GM21367 (cell line): ENCODE results near the gene TMEM63A.

ENCODE experiments used
- ATAC-seq: cut with Tn5 transposase; IDR thresholded peaks from one replicate; pipeline ENCODE4 v1.9.1; 2021; ENCODE audit not compliant: unreplicated experiment

TMEM63A gene

DNA sequence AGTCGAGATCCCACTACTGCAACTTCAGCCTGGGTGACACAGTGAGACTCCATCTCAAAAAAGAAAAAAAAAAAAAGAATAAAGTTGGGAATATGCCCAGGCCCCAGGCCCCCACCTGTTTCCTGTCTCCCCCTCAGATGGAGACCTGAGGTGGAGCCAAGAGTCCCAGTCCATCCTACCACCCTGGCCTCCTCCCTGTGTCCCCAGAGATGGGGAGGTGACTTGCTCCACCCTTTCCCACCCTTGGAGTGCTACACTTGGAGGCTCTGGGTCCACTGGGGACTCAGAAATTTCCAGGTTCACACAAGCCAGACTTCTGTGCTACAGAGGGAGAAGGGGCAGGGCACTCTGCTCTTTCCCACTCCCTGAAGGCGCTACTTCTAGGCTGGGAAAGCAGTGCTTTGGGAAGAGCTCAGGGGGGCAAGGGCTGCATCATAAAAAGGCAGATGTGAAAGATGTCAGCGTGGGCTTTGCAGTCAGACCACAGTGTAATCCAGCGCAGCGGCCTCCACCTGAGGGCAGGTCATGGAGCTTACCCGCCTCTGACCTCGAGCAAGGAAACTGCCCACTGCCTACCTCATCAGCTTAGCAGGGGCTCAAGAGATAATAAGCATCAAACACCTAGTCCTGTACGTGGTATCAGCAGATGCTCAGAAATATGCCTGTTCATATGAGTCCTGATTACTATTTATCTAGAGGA lies 13.4 kb downstream of the TMEM63A start:
- ATAC-seq, result no peak

DNA sequence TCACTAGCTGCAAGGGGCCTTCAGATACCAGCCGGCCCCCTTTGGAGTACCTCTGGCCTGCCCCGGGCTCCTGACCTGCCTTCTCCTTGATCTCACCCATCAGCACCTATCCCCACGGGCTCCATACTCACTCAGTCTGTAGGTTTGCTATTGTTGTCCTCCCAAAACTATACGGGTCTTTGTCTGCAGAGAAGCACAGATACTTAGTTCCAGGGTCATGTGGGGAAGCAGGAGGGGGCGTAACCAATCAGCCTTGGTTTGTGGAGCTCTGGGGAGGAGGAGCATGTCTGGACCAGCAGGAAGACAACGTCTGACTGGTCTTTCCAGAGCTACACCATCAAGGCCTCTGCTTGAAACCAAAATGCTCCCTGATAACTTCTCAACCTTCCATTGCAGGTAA lies 15.2 kb downstream of the TMEM63A start:
- ATAC-seq, result no peak

DNA sequence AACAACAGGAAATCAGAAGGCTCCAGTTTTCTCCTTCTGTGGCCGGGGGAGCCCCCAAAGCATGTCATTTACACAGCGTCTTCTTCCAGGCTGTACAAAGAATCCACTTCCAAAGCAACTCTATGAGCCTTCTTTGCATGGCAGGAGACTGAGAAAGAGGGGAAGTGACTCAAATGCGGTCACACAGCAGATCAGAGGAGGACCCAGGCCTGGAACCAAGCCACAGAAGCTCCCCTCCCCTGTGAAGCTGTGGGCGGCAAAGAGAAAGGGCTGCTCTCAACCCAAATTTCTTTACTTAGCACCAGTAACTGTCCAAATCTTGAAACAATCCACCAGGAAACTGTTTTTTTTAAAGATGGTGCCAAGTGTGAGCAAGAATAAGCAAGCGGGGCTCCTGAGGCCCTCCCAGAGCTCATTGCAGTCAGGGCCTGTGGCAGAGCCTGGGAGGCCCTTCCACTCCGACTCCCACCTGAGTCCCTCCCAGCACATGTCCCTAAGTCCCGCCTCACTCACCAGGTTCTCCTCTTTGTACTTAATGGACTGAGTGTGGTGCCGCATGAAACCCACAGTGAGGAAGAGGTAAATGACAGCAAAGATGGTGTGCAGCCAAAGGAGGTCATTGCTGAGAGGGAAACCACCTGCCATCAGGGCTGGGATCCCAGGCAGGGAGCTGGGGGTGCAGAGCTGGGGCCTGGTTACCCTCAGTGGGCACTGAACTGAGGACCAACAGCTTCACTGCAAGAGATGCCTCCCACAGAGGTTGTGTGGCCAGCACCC lies 15.9 kb downstream of the TMEM63A start:
- ATAC-seq, result peak; percentile 49

DNA sequence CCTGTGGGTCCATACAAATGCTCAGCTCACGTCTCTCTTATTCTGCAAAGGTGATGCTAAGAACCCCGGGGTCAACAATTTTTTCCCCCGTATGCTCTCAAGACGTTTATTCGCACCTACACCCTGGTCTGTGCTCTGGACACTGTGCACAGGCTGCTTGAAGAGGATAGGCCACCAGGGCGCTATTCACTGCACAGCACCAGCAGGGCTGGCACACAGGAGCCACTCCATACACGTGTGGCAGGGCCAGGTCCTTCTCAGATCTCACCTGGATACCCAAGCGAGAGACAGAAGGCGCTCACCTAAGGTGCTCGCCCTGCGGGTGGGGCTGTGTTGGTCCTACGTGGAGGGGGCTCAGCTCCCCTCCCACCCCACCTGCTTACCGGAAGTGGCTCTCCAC lies 16.7 kb downstream of the TMEM63A start:
- ATAC-seq, result no peak

DNA sequence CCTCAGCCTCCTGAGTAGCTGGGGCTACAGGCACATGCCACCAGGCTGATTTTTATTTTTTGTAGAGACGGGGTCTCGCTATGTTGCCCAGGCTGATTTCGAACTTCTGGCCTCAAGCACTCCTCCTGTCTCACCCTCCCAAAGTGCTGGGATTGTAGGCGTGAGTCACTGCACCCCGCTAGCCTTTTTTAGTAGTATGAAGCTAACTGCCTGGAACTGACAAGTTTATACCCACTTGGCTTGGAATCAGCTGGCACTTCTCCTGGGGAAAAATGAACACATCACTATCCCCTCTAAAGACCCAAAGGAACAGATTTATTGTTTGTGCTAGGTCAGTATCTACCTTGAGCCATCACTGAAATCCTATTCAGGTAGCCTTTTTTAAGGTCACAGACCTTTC lies 19.0 kb downstream of the TMEM63A start:
- ATAC-seq, result no peak

DNA sequence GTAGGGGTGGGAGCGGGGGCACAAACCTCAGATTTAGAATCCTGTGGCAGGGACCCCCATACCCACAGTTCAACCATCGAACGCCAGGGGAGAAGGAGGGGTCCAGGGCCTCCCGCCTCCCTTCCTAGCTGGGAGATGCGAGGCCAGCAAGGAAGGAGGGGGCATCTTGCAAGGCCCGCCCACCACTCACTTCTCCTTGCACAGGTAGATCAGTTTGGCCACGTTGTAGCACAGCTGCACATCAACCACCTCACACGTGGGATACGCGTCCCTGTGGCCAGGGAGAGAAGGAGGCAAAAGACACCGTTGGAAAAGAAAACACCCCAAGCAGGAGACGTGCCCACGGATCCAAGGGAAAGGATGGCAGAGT lies 19.6 kb downstream of the TMEM63A start:
- ATAC-seq, result no peak

DNA sequence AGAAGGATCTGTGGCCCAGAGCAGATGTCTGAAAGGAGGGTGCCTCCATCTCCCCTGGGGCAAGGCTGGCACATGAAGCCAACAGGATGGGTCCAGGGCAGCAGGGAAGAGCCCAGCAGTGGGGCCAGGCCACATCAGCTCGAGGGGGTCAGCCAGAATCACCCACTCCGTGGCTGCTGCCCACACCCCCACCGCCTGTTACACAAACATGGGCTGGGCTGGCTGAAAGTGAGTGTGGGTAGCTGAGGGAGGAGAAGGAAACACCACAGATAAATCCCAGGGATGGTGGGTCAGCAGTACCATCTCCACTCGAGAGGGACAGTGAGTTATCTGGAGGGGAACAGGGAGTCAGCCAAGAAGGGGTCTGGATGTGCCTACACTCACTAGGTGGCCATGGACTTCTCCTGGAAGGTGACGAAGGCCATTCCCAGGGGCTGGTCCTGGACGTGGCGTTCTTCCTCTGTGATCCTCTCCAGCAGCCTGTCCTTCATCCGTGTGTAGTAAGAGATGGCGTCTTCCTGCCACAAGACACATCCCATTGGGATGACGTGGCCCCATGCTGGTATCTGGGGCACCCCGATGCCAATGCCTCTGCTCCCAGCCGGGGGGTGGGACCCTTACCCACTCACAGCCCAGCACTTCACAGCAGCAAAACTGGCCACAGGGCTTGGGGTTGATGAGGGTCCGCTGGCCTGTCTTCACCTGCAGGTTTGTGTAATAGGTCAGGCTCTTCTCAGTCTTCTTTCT lies 20.2 kb downstream of the TMEM63A start:
- ATAC-seq, result no peak

DNA sequence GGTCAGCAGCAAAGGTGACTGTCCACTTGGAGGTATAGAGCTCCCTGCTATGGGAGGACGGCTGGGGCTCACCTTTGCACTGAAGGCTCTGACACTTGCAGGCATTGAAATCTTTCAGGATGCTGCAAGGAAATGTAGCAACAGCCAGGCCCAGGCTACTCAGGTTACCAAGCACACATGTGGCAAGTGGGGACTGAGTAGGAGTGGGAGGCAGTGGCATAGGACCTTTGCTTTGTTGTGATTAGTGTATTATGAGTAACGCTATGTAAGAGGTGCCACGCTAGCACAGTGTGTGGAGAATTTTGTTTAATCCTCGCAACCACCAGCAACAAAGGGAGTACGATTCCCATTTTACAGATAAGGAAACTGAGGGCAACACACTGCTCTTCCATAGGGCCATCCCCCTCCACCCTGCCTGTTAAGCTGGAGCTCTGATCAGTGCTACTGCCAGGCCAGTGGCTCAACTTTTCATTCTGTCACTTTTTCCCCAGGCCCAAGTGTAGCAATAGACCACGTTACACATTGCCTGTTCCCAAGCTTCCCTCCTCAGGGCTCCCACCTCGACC lies 21.2 kb downstream of the TMEM63A start:
- no peak for ATAC-seq

DNA sequence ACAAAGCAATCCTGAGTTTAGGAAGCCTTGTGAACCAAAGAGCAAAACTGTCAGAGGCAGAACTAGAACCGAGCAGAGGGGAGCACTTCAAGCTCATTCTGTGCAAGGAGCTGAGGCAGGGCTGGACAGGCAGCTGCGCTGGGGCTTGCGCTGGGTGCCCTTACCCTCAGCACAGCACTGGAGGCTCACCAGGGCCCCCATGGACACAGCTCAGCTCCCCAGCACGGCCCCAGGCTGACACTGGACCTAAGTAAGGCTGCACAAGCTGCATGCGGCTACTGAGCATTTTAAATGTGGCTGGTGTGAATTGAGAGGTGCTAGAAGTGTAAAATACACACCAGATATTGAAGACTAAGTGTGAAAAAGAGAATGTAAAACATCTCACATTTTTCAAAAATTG lies 22.1 kb downstream of the TMEM63A start:
- ATAC-seq, result no peak

DNA sequence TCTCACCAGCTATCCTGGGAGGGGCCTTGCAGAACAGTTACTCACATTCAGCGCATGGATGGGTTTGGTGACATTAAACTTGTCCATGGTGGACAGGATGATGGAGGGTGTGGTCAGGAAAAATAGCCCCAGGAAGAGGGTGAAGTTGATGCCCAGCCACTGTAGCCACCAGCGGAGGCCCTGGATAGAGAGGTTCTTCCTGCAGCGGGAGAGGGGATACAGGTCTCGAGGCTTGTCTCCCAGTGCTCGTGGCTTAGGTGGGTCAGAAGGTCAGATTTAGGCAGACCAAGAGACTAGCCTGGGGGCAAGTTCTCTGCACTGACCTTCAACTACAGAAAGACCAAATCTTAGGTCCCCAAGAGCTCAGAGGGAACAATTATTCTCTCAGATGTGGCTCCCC lies 23.0 kb downstream of the TMEM63A start:
- no peak for ATAC-seq

DNA sequence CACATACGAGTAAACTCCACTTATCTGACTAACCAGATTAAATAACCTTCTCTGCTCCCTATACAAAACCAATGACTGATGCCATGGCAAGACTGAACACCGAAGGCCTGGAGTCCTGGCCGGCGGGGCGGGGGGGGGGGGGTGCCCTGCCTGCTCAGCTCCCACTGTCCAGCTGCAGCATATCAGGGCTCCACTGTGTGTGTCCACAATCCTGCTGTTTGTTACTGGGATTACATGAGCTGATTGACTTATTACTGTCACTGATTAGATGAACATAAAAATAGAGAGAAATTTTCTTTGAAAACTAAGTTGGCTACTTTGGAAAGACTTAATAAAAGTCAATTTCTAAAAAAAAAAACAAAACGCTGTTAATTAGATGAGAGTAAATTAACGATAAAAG lies 24.9 kb downstream of the TMEM63A start:
- no peak for ATAC-seq

DNA sequence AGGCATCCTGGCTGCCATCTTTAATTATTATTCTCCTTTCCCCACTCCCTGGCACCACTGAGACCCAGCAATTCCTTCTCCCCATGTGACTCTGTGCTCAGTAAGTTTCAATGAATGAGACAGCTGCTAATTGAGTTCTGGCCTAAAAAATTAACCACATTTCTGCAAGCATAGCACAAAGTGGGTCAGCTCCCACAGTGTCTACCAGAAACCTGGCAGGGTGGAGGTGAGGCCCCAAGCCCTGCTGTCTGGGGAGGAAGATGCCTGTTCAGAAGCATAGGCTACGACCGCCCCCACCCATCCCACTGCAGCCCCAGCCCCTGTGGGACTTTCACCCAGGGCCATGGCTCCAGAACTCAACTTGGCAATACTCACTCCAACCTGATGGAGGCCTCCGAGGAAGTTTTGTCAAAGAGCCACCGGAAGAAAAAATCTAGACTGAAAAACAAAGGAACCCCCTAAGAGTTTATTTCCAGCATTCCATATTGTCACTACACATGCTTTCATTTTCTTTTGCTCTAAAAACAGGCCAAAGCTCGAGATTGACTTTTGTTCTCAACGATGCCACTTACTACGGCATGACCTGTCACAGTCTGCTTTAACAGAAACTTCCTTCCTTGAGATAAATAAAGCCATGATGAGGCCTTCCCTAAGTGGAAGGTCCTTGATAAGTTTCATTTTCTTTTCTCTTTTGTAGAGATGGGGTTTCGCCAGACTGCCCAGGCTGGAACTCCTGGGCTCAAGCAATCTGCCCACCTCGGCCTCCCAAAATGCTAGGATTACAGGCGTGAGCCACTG lies 26.5 kb downstream of the TMEM63A start:
- ATAC-seq, result no peak

DNA sequence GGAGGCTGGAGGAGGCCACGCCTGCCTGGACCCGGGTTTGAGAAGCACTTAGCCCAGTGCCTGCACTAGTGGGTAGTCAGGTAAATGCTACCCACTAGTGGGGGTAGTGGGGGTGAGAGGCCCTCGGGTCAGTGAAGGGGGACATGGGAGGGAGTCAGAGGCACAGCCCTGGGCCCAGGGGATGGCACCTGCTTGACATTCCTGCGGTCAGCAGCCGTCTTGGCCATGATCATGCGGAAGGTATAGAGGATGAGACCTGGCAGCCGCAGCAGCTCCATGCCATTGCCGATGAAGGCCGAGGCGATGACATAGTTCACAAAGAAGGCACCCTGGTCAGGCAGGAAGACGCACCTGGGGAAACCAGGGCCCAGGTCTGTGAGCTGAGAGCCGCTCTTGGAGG lies 28.7 kb downstream of the TMEM63A start:
- no peak for ATAC-seq

DNA sequence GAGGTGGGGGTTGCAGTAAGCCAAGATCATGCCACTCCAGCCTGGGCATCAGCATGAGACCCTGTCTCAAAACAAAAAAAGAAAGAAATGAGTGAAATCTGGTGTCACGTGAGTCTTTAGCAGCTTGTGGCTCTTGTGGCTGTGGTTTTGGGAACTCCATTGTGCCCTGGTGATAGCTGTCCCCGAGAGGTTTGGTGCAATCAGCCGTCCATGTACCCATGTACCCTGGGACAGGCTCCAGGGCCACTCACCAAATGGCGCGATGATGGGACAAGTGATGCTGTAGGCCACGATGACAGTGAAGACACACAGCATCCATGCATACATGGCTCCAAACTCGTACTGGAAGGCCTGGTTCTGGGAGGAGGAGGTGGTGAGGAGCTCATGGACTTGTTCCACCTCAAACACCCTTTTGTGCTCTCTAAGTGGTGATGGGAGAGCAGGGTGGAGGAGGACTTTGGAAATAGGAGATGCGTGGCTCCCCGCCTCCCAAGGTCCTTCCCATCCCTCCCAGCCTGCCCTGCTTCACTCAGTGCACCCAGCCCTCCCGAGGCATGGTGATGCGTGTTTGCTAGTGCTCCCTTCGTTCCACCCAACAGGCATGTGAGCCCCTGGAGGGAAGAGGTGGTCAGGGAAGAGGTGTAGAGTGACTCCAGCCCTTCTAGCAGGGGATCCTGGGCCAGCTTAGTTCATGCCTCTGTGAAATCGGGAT lies 29.6 kb downstream of the TMEM63A start:
- ATAC-seq, result no peak

DNA sequence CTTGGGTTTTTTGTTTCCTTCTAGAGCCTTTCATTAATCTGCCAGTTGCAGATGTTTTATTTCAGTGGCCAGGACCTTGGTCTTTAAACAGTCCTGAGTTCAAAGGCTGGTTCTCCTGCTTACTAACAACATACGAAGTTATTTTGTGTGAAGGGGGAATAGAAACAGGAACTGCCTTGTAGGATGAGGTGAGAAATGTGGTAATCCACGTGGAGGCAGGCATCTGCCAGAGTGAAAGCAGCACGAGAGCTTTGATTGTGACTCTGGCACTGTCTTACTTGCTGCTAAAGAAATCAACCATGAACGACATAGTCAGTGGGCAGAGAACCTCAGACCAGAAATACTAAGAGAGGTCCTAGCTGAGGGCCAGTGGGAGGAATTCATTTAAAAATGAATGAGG lies 30.4 kb downstream of the TMEM63A start:
- peak; percentile 54 for ATAC-seq

DNA sequence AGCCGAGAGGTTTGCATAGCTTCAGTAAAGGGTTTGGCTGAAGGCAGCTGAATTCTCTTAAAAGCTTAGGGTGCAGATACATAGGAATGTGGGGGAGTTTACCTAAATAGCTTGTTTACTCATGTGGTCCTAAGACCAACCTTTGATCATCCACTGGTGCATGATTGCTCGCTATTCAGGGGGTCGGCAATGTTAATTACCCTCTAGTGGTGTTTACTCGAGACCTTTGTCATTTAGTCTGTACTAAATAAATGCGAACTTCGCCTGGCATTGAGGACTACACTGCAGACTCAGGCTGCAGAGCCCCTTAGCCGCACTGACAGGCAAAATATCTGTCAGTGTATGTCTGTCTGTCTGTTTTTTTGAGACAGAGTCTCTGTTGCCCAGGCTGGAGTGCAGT lies 31.8 kb downstream of the TMEM63A start:
- no peak for ATAC-seq

DNA sequence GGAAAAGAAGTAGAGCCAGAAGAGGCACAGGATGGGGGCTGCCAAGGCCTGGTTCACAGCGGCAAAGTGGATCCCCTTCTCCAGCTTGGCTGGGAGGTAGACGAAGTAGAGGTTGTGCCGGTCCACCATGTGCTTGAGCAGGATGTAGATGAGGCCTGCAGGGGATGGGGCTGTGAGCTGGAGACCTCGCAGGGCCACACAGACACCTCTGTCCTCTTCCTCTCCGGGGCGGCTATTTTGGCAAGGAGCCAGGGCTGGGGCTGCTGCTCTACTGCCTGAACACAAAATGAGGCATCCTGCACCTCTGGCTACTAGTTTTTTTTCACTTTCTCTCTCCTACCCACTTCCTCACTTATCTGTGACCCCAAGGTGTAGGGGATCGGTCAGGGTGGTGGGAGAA lies 32.3 kb downstream of the TMEM63A start:
- ATAC-seq, result no peak

DNA sequence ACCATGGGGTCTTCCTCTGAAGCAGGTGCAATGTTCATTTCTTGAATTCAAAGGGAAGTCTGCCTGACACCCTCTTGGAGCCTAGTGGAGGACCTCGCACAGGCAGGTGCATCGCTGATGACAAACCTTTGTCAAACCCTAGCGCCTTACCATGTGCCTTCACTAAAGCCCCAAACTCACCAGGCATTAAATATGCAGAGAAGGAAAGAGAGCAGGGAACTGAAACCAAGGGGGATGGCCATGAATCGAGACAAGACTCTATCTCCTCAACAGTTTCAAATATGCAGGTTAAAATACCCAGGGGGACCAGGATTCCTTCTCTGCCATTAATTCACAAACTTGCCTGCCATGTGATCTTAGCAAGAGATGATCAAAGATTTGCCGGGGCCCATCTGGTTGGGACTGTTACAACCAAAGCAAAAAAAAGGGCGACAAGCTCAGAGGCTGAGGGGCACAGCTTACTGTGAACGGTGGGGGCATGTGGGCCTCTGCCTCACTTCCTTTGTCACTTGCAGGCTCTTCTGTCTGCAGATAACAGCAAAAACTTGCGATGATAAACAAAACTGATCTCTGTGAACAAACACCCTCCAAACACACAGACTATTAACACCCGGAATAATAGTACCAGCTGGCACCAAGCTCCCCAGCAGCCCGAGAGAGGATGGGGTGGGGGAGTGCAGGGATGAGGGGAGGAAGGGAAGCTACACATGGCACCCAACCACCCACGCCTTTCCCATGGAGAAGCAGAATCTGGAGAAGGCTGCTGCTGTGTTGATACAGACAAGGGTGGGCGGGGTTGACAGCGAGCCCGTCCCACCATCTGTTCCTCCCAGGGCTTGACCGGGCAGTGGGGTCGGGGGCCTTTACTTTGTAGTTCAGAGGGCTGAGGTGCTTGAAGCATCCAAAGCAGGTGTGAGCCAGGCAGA lies 33.9 kb downstream of the TMEM63A start:
- peak; percentile 58 for ATAC-seq

DNA sequence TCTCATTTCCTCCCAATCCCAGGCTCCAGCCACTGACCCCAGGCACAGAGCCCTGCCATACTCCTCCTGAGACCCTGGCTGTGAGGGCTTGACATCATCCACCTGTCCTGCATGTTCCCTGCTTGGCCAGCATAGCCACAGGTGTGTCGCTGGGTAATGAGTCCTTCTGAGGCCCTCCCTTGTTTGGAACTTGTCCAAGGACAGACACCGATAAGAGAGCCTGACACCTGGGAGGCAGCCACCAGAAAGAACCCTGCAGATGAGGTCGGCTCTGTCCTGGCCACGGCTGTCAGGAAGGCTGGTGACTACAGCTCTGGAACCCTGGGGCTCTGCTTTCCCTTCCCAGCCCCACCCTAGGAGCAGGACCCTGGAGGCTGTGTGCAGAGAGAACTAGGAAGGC lies 34.6 kb downstream of the TMEM63A start:
- peak; percentile 1 for ATAC-seq
